ENCODE data around the gene AKIRIN1. TPM values are rescaled to one million over a fixed set of nuclear protein-coding genes. Genes with fewer than 3 reads are reported as not detected.

The AKIRIN1 gene
- total RNA-seq, 8 experiments from 2014 or later, result 45.2 to 121 (median 64.5) TPM

Other genes starting within 250 kb of the AKIRIN1 start
- gene RRAGC, start 131.5 kb upstream of the AKIRIN1 start, total RNA-seq, result 10 to 100 TPM; 13.3 to 30.3 (median 21.3) TPM
- 10 to 100 TPM in 4 of 8 experiments, 1 to 10 TPM in 4; 6.9 to 21.0 (median 11.4) TPM for gene MYCBP, start 117.9 kb upstream of the AKIRIN1 start, total RNA-seq
- gene GJA9, start 109.7 kb upstream of the AKIRIN1 start, total RNA-seq, result under 1 TPM; 0.16 to 1.00 (median 0.37) TPM
- gene RHBDL2, start 49.4 kb upstream of the AKIRIN1 start, total RNA-seq, result under 1 TPM; 0.05 to 0.85 (median 0.58) TPM
- gene NDUFS5, start 35.1 kb downstream of the AKIRIN1 start, total RNA-seq, result 100 to 1,000 TPM; 363 to 848 (median 611) TPM
- 100 to 1,000 TPM in 7 of 8 experiments, 10 to 100 TPM in 1; 89.2 to 249 (median 180) TPM for gene MACF1, start 213.4 kb downstream of the AKIRIN1 start, total RNA-seq

All from motor neuron (in vitro differentiated cells).